HG02798 (cell line): Measurements from ENCODE around the gene XYLT1.

ENCODE experiments used
- ATAC-seq: cut with Tn5 transposase; IDR thresholded peaks from one replicate; pipeline ENCODE4 v1.9.1; 2021; ENCODE audit warnings: mild to moderate bottlenecking; ENCODE audit not compliant: unreplicated experiment, poor library complexity

Gene XYLT1

DNA sequence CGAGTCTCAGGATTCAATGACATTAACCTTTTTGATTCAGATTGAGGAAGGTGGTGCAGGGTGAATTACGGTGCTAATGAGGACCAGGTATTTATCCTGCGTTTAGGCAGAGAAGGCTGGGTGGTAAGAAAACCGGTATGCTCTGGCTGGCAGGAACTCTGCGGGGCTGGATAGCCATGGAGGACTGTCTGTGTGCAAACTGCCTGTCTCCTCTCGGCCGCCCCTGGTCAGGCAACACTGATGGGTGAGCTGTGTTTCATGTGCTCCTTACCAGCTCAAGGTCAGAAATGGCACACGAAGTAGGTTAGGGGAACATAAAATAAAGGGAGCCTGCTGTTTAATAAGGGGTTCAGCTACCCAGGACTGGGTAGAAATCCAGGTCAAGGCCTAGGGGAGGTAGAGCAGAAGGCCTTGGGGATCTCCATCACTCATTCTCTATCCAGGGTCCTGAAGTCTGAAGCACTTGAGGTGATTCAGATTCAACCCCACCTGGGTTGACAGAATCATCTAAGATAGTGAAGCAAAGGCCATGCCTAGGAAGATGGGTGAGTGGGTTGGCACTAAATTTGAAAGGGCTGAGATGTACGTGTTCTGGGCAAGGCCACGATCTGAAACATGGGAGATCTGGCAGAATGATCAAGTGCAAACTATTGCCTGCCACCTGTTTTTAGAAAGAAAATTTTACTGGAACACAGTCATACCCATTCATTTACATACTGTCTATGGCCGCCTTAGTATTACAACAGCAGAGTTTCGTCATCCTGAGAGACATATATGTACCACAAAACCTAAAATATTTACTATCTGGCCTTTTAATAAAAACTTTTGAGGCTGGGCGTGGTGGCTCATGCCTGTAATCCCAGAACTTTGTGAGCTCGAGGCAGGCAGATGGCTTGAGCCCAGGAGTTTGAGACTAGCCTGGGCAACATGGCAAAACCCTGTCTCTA, 292.5 kb downstream of the XYLT1 start:
- ATAC-seq: no peak

DNA sequence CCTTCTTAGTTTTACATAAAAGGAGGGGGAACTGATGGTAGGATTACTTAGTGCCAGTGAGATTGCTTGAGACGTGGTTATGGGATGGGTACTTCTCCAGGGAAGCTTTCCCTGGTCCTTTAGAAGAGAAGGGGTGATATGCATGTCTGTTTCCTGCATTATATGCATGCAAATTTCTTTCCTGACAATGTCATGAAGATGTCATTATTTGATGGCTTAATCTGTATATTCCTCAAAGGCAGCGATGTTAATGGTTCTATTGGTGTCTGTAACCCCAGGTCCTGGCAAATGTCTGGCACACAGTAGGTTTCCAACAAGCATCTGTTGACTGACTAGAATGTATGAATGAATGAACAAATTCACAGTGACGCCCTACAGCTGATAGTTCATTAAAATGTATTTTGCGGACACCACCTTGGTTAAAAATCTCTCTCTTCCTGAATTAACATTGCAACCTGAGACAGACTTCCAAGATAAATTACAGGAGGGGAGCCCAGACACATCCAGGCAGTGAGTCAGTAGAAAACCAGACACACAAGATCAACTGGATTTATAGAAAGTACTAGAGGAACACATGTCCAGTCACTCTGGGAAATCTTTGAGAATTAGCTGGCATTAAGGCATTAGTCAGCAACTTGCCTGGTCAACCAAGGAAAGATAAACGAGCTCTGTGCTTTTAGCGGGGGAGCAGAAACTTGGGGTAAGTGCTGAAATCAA, 293.4 kb downstream of the XYLT1 start:
- no peak for ATAC-seq

DNA sequence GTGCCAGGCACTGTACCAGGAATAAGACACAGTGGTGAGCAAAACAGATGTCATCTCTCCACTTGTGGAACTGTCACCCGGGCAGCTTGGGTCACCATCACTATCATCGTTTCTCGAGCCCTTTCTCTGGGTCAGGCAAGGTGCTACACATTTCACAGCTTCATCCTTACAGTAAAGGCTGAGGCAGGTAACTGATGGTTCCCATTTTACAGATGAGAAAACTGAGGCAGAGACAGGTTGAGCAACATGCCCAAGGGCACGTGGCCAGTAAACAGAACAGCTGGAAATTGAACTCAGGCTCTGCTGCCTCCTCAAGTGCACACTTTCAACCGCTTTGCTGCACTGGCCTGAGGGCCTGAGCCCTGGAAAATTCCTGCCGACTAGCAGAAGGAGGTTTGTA, 294.6 kb downstream of the XYLT1 start:
- ATAC-seq: no peak

- no peak for ATAC-seq
Measured at GRCh38 chr16:17173281-17173680, 297.5 kb downstream of the XYLT1 start.

GRCh38 chr16:17171250-17172143, 299.3 kb downstream of the XYLT1 start:
- ATAC-seq: no peak

- ATAC-seq: no peak
Measured at GRCh38 chr16:17170435-17170834, 300.3 kb downstream of the XYLT1 start.

- ATAC-seq: no peak
Measured at GRCh38 chr16:17168181-17168580, 302.6 kb downstream of the XYLT1 start.

DNA sequence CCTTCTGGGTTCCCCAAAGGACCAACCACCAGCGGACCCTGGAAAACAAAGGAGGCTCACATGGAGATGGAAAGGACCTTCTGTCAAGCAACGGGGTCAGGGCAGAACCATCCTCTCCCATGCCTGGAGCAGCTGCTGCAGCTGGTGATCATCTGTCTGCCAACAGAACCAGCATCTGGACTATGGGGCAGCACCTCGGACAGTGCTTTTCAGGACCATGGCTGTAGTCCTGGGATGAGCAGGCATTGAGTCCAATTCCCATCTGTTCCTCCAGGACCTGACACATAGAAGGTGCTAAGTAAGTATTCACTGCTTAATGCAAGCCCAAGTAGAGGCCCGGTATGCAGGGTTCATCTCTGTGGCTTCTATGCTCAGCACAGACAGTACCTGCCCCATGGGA, 304.7 kb downstream of the XYLT1 start:
- ATAC-seq: no peak

- no peak for ATAC-seq
Measured at GRCh38 chr16:17162560-17162959, 308.2 kb downstream of the XYLT1 start.

DNA sequence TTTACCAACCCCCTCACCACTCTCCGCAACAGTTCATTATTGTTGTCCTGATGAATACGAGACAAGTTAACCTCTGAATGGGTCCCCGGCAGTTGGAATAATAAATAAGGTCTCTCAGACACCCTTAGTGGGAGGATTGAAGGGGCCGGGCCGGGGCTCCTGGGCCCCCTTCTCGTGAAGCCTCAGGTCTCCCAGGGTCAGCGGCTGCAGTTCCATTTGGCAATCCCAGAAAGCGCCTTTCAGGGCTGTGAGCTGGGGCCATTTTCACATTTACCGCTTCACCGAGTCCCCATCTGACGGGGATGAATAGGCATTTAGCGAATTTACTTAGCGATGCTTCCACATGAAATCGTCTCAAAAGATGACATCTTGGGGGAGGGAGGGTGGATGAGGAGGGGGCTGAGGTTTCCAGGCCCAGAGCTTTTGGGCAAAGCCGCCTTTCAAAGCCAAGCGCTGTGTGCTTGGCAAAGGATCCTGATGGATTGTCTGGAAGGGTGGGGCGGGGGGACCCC, 309.8 kb downstream of the XYLT1 start:
- ATAC-seq: no peak

DNA sequence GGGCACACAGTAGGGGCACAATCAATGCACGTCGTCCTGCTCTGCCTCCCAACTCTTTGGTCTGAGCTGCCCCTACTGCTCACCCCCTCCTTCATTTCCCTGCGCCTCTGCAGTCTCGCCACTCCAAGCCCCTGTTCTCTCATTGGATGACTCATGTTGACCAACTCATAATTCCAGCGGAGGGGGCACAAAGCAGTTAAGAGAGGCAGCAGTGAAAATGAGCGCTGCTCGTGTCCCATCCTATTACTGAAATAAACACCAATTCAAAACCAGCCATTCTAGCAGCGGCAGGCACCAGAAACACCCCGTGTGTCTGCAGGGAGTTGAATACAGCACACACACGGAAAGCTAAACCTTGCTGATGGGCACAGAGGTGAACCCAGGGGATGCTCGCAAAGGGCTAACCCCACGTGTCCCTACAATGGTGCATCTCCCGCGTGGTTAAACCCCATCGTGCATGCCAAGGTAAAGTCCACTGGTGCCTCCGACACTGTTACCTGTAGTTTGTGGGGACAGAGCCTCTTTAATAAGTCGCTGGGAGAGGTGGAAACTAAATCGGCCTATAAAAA, 310.4 kb downstream of the XYLT1 start:
- no peak for ATAC-seq

DNA sequence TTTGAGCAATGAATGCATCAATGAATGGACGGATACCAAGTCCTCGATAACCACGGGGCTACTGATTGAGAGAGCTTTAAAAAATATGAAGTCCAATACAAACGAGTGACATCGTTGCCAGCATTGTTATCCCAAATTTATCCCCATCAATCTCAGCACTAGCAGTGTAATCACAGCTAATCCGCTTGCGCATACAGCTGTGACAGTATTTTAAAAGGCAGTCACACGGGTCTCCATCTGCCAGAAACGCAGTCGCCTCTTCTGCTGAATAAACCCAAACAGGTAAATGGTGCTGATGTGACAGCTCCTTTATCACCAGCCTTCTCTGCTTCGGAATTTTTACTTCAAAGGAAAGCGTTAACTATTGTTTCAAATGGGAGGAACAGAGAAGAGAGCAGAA, 311.1 kb downstream of the XYLT1 start:
- ATAC-seq: no peak

DNA sequence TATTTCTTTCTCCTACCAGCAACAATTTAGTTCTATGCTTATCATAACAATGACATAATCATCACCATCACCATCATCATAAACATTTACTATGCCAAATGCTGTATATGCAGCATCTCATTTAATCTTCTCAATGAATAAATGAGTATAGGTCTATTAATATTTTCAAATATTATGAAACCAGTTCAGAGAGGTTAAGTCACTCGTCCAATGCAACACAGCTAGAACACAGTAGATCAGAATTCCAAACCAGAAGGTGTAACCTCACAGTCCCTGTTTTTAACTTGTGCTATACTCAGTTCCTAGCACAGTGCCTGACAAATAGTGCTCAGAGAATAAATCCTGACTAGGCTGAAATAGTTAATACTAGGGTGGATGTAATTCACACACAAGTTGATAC, 314.8 kb downstream of the XYLT1 start:
- ATAC-seq: no peak

DNA sequence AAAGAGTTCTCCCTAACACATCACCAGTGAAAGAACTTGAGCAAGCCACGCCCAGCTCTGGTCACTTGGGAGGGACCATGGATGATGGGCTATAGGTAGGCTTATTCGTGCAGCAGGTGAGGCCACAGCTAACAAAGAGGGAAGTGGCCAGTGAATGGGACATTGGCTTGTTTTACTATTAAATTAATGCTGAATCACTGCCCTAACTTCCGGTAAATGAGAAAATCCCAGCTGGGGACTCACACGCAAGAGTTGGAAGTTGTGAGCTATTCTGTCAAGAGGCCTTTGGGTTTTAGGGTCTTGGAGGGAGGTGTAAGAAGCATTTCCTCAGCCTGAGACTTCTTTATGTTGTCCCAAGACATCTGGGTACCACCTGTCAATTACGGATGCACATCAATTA, 315.3 kb downstream of the XYLT1 start:
- ATAC-seq: no peak

- no peak for ATAC-seq
Measured at GRCh38 chr16:17154981-17155380, 315.8 kb downstream of the XYLT1 start.

DNA sequence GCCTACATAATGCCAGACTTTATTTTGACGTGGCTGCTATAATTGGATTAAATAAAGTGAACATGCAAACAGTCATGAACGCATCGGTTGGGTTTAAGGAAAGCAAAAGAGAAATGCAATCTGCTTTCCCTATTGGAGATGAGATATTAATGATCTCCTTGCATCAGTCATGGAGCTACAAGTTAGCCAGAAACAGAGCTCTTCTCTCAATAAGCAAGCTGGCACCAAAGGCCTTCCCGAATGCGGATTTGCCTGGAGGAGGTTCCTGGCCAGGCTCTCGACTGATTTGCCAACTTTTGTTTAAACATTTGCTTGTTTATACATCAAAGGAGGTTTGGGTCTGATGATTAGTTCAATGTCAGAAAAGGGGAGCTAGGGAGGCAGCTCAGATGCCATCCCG, 318.4 kb downstream of the XYLT1 start:
- no peak for ATAC-seq

GRCh38 chr16:17151335-17151734, 319.4 kb downstream of the XYLT1 start:
- ATAC-seq: no peak

DNA sequence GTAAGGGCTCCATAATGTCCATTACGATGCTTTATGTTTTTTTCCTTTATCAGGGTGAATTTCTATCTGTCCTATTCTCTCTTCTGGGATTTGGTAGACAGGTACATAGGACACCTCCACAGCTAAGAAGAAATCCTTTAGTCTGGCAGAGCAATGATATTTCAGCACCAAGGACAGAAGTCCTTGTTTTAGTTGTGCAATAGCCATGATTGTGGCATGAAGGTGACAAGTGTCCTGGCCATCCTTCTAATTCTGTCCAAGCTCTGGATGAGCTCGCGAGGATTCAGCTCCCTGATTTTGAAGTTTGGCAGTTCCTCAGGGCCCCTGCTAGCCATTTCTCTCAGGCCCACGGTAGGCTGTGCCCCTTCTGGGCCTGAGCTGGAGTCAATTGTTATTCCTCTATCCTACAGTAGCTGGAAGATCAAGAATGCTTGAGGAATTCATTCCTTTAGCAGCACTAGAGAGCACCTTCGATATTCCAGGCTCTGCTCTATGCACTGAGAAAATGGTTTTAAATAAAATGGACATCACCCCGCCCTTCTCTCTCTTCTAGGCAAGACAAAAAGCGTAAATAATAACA, 320.8 kb downstream of the XYLT1 start:
- no peak for ATAC-seq

- ATAC-seq: no peak
Measured at GRCh38 chr16:17147942-17148341, 322.8 kb downstream of the XYLT1 start.

DNA sequence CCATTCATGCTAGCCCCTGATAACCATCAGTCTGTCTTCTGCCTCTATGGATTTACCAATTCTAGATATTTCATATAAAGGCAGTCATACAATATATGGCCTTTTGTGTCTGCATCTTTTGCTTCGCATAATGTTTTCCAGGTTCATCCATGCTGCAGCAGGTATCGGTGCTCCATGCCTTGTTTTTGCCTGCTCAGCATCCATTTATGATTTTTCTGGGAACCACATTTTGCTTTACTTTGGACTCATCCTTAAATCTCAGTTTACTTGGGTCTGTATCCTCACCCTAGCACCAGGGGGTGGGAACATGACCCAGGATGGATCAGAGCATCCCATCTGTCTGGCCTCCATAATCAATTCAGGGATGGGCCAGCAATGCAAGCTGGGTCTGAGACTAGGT, 325.7 kb downstream of the XYLT1 start:
- no peak for ATAC-seq
